GM18867 (cell line): ENCODE results near the gene CCDC83.
A peak's percentile ranks its signal among the peaks of the same experiment; 100 is the strongest.
"Not testable (repeated sequence)": the region's sequence is repeated elsewhere in the genome, so short reads cannot be mapped to it uniquely, and the experiment has no call there.

ENCODE experiments used
- ATAC-seq: cut with Tn5 transposase; IDR thresholded peaks from one replicate; pipeline ENCODE4 v1.9.1; 2021; ENCODE audit warnings: mild to moderate bottlenecking, moderate library complexity; ENCODE audit not compliant: unreplicated experiment

The CCDC83 gene

GRCh38 chr11:85886089-85887056 lies 31.2 kb downstream of the CCDC83 start:
- no peak for ATAC-seq

- ATAC-seq, result no peak
Observed at GRCh38 chr11:85889108-85889507, 33.9 kb downstream of the CCDC83 start.

GRCh38 chr11:85889676-85890579 lies 34.7 kb downstream of the CCDC83 start:
- no peak for ATAC-seq

- no peak for ATAC-seq
Observed at GRCh38 chr11:85893395-85893794, 38.2 kb downstream of the CCDC83 start.

- no peak for ATAC-seq
Observed at GRCh38 chr11:85896876-85897275, 41.7 kb downstream of the CCDC83 start.

- no peak for ATAC-seq
Observed at GRCh38 chr11:85898456-85898855, 43.3 kb downstream of the CCDC83 start.

- no peak for ATAC-seq
Observed at GRCh38 chr11:85902353-85902752, 47.2 kb downstream of the CCDC83 start.

- ATAC-seq, result no peak
Observed at GRCh38 chr11:85903406-85903805, 48.2 kb downstream of the CCDC83 start.

DNA sequence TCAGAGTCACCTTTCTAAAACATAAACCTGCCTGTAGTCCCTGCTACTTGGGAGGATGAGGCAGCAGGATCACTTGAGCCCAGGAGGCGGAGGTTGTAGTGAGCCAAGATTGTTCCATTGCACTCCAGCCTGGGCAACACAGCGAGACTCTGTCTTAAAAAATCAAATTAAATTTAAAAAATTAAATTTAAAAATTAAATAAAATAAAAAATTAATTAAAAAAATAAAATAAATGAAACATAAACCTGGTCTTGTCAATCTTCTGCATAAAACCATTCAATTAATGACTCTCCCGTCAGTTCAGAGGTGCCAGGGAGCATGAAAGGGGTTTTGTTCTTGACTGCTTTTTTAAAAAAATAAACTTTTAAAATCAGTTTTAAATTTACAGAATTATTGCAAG lies 48.6 kb downstream of the CCDC83 start:
- no peak for ATAC-seq

DNA sequence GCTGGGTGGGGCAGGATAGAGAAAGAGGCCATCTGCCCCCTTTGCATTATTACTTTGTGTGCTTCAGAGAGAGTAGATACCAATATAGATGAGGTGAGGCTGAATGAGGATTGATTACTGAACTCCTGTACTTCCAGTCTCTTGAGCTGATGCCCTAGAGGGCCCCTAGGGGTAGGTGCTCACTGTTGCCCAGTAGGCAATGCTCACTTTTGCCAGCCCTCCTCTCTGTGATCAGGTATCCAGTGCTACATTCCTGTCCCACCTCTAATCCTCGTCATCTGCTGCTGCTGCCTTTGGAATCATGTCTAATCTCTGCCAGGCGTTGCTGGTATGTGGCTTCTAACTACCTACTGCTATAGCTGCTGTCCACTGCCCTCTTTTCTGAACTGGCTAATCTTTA lies 57.2 kb downstream of the CCDC83 start:
- ATAC-seq, result no peak

DNA sequence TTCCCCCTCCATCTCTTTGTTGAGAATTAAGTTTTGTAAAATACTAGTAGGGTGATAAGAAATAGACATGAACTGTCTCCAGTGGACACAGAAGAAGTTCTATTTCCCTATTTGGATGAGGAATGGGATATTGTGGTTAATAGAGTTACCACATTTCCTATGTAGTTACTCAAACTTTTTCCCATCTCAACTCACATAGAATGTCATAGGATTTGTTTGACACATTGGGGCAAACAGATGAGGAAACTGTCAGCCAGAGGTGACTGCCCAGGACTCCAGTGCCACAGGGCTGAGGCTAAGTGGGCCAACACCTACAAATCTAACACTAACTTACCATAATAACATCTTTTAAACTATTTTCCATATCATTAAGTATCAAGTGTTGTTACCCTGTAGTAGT lies 58.3 kb downstream of the CCDC83 start:
- ATAC-seq, result no peak

- no peak for ATAC-seq
Observed at GRCh38 chr11:85914425-85914824, 59.2 kb downstream of the CCDC83 start.

DNA sequence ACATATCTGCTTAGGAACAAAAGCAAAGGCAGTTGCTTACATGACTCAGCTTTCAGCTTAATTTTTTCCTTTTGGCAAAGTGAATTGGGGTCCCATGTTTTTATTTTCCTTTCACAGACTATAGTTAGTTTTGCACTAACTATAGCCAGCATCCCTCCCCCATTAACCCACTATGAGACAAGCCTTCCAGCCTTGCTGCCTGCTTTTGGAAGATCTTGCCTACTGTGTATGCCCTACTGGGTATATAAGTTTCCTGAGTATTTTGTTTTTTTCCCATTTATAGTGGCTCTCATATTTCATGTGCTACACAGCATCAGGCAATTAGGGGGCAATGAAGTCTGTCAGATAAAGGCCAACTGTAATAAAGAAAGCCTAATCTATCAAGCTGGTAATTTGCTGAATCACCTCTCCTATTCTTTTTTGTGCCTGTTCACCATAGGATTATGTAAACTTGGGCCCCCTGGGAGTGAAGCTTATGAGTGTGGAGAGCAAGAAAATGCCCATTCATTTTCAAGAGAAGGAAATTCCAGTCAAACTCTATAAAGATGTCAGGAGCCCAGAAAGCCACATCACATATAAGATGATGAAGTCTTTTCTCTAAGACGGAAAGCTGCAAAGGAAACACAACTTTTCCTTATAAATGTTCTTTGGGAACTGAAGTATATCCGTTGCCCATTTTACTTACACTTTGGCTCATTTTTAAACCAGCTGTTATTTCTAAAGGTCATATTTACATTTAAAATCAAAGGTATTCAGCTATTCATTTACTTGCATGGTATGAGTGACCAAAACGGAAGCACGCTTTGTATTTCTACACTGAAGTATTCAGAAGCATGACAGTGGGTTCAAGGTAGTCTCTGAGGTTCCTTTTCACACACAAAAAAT lies 64.0 kb downstream of the CCDC83 start:
- ATAC-seq, result no peak

DNA sequence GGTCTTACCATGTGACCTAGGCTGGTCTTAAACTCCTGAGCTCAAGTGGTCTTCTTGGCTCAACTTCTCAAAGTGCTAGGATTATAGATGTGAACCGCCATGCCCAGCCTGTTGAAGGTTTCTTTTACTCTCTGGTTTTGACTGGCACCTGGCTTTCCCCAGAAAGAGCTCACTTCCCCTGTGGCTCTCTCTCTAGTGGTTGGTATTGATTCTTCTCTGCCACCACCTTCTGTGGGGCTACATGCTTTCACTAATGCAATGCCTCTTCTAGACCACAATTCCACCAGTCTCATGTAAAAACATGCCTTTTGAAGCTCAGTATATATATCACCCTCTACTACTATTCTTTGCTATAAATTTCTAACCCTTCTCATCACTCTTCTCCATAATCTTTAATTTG lies 67.2 kb downstream of the CCDC83 start:
- peak; percentile 98 for ATAC-seq

DNA sequence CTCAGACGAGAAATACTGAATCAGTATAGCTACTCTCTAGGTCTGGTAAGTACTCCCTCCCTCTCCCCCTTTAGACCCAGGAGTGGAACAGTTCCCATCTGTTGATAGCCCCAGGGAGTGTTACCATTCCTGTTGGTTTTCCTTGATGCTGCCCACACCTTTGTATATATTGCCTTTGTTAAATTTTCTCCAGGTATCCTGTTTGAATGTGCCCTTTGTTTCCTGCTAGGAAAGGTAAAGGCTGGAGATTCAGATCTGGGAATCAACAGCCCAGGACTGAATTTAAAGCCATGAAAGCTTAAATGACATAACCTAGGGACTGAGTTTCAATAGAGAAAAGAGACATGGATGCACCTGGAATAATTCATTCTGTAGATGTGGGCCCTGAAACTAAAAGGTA lies 68.3 kb downstream of the CCDC83 start:
- ATAC-seq, result no peak

GRCh38 chr11:85926653-85927214 lies 71.6 kb downstream of the CCDC83 start:
- ATAC-seq, result not testable (repeated sequence)

DNA sequence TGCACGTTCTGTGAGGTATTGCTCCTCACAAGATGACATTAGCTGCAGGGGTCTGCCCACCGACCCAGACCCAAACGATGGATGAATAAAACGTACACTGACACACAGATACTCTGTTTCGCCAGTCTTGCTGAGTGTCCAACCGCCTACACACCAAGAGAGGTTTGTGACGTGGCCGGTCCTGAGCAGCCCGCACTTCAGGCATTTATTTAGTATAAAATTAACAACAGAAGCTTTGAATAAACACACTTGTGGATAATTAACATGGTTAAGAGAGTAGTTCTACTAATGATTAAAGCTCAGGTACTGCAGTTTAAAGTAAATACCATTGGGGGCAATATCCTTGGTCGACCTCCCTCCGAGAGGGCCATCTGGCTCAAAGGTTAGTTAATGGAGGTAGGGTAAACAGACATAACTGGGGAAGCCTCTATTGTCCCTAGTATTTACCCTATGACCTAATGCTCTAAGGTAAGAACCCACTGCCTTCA lies 75.7 kb downstream of the CCDC83 start:
- no peak for ATAC-seq

DNA sequence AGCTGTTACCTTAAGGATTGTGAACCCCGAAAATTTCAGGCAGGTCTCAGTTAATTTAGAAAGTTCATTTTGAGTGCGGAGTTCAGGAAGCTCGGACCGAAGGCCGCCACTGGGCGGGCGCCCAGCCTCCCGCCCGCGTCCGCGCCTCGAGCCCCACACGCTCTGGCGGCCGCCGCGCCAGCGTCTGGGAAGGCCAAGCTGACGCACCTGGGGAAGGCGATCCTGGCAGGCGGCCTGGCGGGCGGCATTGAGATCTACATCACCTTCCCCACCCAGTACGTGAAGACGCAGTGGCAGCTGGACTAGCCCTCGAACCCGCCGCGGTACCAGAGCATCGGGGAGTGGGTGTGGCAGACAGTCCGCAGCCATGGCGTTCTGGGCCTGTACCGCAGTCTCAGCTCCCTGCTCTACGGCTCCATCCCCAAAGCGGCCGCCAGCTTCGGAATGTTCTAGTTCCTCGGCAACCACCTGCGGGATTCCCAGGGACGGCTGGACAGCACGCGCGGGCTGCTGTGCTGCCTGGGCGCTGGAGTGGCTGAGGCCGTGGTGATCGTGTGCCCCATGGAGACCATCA lies 79.5 kb downstream of the CCDC83 start:
- ATAC-seq, result no peak

DNA sequence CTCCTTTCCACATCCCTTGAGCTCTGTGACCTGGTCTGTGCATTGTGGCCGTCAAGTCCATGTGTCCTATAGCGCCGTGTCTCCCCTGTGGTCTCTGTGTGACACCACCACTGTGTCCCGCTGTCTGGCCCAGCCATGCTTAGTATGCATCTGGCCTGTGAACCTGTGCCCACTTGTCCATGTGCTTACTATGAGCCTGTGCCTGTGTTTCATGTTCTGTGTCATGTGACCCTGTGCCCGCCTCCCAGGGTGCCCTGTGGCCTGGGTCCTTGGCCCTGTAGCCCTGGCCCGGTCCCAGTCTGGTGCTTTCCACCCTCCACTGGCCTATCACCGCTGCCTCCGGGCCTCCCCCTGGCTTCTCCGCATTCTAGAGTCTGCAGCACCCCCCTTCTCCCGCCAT lies 80.6 kb downstream of the CCDC83 start:
- ATAC-seq, result no peak

GRCh38 chr11:85937835-85938234 lies 82.7 kb downstream of the CCDC83 start:
- ATAC-seq, result no peak
